GM12878 (cell line): ENCODE measurements around the gene LIMA1. TPM values are rescaled to one million over a fixed set of nuclear protein-coding genes. Genes with fewer than 3 reads are reported as not detected.

Source experiments
- ATF2 ChIP-seq: IDR thresholded peaks from 2 replicates; pipeline ENCODE4 v1.6.1; 2012; ENCODE audit warnings: low read length, inconsistent platforms
- ATF7 ChIP-seq: fragments of 450-650 bp; IDR thresholded peaks from 2 replicates; pipeline ENCODE4 v1.6.1; 2016; ENCODE audit warnings: low read depth, mild to moderate bottlenecking
- BHLHE40 ChIP-seq, 2 experiments: fragments of 450-650 bp in 1 of 2; IDR thresholded peaks; 2 replicates each; pipeline ENCODE4 v1.6.1; 2011 to 2017; ENCODE audit warnings: low read depth in 2 of 2, borderline replicate concordance in 1 of 2, improper control_type of control experiment in 1 of 2, low read length in 1 of 2, mild to moderate bottlenecking in 1 of 2
- CBFB ChIP-seq: IDR thresholded peaks from 2 replicates; pipeline ENCODE4 v1.6.1; 2016; ENCODE audit warnings: antibody characterized with exemption, low read depth
- CREB1 ChIP-seq: IDR thresholded peaks from 2 replicates; pipeline ENCODE4 v1.6.1; 2012; ENCODE audit warnings: low read depth, mild to moderate bottlenecking, inconsistent platforms
- CREM ChIP-seq: IDR thresholded peaks from 2 replicates; pipeline ENCODE4 v1.6.1; 2014; ENCODE audit warnings: antibody characterized with exemption, low read depth
- EED ChIP-seq: sonication (generic); IDR thresholded peaks from 2 replicates; pipeline ENCODE4 v1.6.1; 2016; ENCODE audit warnings: antibody characterized with exemption, low read depth
- IKZF1 ChIP-seq: fragments of 450-650 bp; conservative IDR thresholded peaks from 2 replicates; pipeline ENCODE4 v1.6.1; 2017; ENCODE audit warnings: antibody characterized with exemption, mild to moderate bottlenecking
- NFIC ChIP-seq: IDR thresholded peaks from 2 replicates; pipeline ENCODE4 v1.6.1; 2012; ENCODE audit warnings: low read depth, mild to moderate bottlenecking, inconsistent platforms, low read length, moderate library complexity
- NFYA ChIP-seq: IDR thresholded peaks from 2 replicates; pipeline ENCODE4 v1.6.1; 2011; ENCODE audit warnings: low read depth, mild to moderate bottlenecking, low read length, improper control_type of control experiment, borderline replicate concordance
- RAD51 ChIP-seq: fragments of 450-650 bp; IDR thresholded peaks from 2 replicates; pipeline ENCODE4 v1.6.1; 2016; ENCODE audit warnings: moderate library complexity, mild to moderate bottlenecking, inconsistent platforms
- SKIL ChIP-seq: fragments of 450-650 bp; IDR thresholded peaks from 2 replicates; pipeline ENCODE4 v1.6.1; 2017; ENCODE audit warnings: mild to moderate bottlenecking, low read depth, inconsistent platforms; ENCODE audit not compliant: poor library complexity, severe bottlenecking
- SP1 ChIP-seq: IDR thresholded peaks from one replicate; pipeline ENCODE4 v1.6.1; 2011; ENCODE audit warnings: low read depth, low read length
- STAT3 ChIP-seq: IDR thresholded peaks from 2 replicates; pipeline ENCODE4 v1.6.1; 2011; ENCODE audit warnings: low read depth, low read length, improper control_type of control experiment
- TCF12 ChIP-seq: IDR thresholded peaks from 2 replicates; pipeline ENCODE4 v1.6.1; 2011; ENCODE audit warnings: low read depth, mild to moderate bottlenecking, low read length
- TCF7 ChIP-seq: IDR thresholded peaks from 2 replicates; pipeline ENCODE4 v1.6.1; 2014; ENCODE audit warnings: antibody characterized with exemption, borderline replicate concordance
- ZBED1 ChIP-seq: IDR thresholded peaks from 2 replicates; pipeline ENCODE4 v1.6.1; 2016; ENCODE audit warnings: borderline replicate concordance
- ZBTB11 ChIP-seq: fragments of 450-650 bp; formaldehyde crosslinking; IDR thresholded peaks from 2 replicates; pipeline ENCODE4 v1.5.0; 2022; ENCODE audit warnings: mild to moderate bottlenecking, missing genetic modification characterization
- ZNF592 ChIP-seq: fragments of 450-650 bp; IDR thresholded peaks from 2 replicates; pipeline ENCODE4 v1.6.1; 2017; ENCODE audit warnings: mild to moderate bottlenecking, moderate library complexity
- polyA plus RNA-seq, 11 experiments: library from polyadenylated mRNA; depleted of rRNA in 4 of 11; unstranded in 6 of 11; stranded (reverse) in 5 of 11; fragments of >200 nt; fragmentation: Nextera tagmentation in 4 of 11; fragmentation: Illumina TruSeq in 1 of 11; extraction: Ambion mirVana in 4 of 11; extraction: Trizol in 1 of 11; gene quantifications; 1 replicate in 1 of 11; 2 replicates in 10 of 11; pipeline versions ENCODE4 v1.2.1 to v1.2.3, GENCODE V29; 2011 to 2016; ENCODE audit warnings: inconsistent platforms in 2 of 11, missing spikeins in 2 of 11, low read depth in 1 of 11
- total RNA-seq, 4 experiments: library from RNA; depleted of rRNA in 3 of 4; stranded (reverse); fragments of >200 nt in 3 of 4; fragmentation: Illumina TruSeq in 1 of 4; extraction: Trizol in 1 of 4; gene quantifications; 2 replicates each; pipeline versions ENCODE4 v1.2.1 to v1.2.3, GENCODE V29; 2013 to 2021

Gene LIMA1
- total and polyA plus RNA-seq, 10 of the 15 experiments (the other 5 are each of a cell fraction or from before 2014, with no cell fraction given): 53.2 to 109 (median 60.8) TPM

- TF ChIP-seq ZNF592 (peak; percentile 19; the same call in 1 of the 2 replicates), ATF7 (peak; percentile 81), BHLHE40 (IDR thresholded peaks at IDR 0.05; ENCODE audit: borderline replicate concordance in 1 of 2, low read depth in 2 of 2, low read length in 1 of 2) (peak; percentile 27 to 44; a peak in 1 of 4 replicates), CREB1 (peak; percentile 89), EED (peak; percentile 68; the same call in 1 of the 2 replicates), NFIC (peak; percentile 55; the same call in 1 of the 2 replicates), TCF12 (peak; percentile 40; the same call in 1 of the 2 replicates), RAD51 (0 out of 2 replicates have a peak, but pooled peaks have one; percentile 25), ZBTB11 (no peak), NFYA (no peak), SP1 (peak; percentile 32), ZBED1 (peak; percentile 56; the same call in 1 of the 2 replicates), IKZF1 (peak; percentile 82), ATF2 (peak; percentile 80), CBFB (peak; percentile 74; the same call in 1 of the 2 replicates), TCF7 (no peak), CREM (peak; percentile 82), SKIL (peak; percentile 74), STAT3 (peak; percentile 82; the same call in 1 of the 2 replicates)
Observed at GRCh38 chr12:50187084-50187900, 96.0 kb downstream of the LIMA1 start (continued).
